ENCODE results near the gene GGA2.
"Not testable (repeated sequence)": the region's sequence is repeated elsewhere in the genome, so short reads cannot be mapped to it uniquely, and the experiment has no call there.

Gene GGA2

GRCh38 chr16:23465179-23465578, 45.1 kb downstream of the GGA2 start:
- DNase-seq (ENCODE audit: low spot score), result no peak
- no peak for TF ChIP-seq CTCF (IDR thresholded peaks at IDR 0.05; ENCODE audit: extremely low read depth, missing control alignments)

DNA sequence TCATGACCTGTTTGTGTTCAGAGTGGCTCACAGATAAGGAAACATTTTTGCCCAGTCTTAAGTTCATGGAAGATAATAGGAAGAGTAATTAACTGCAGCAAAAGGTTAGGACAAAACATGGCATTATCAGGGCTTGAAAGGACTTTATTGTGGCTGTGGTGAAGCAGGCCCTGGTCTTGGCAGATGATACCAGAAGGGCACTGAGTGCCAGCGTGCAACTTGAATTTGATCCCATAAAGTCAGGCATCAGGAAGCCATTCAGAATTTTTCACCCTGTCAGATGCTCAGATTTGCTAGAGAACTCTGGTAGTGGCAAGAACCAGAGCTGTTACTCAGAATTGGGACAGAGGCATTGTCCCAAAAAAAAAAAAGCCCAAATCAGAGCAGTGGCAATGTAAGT, 46.1 kb downstream of the GGA2 start:
- no peak for TF ChIP-seq CTCF (IDR thresholded peaks at IDR 0.05; ENCODE audit: extremely low read depth, missing control alignments)
- DNase-seq (ENCODE audit: low spot score), result no peak

DNA sequence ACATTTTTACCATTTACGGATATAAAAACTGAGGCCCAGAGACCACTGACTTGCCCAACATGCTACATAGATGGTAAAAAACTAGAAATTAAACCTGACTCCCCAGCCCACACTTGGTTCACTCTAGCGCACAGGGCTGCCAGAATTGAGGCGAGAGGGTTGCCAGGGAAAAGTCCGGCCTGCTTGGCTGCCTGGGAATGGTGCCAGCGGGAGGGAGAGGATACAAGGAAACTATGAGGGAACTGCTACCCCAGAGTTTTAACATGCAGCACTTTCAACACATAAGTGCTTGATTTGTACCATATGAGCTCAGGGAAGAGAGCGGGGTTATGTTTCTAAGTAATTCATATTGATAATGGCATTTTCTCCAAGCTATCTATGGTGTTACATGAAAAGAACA, 47.3 kb downstream of the GGA2 start:
- not testable (repeated sequence) for DNase-seq (ENCODE audit: low spot score)

- DNase-seq (ENCODE audit: low spot score), result no peak
- TF ChIP-seq CTCF (IDR thresholded peaks at IDR 0.05; ENCODE audit: extremely low read depth, missing control alignments), result no peak
These were observed 56.8 kb downstream of the GGA2 start for GRCh38 chr16:23453338-23454052.

DNA sequence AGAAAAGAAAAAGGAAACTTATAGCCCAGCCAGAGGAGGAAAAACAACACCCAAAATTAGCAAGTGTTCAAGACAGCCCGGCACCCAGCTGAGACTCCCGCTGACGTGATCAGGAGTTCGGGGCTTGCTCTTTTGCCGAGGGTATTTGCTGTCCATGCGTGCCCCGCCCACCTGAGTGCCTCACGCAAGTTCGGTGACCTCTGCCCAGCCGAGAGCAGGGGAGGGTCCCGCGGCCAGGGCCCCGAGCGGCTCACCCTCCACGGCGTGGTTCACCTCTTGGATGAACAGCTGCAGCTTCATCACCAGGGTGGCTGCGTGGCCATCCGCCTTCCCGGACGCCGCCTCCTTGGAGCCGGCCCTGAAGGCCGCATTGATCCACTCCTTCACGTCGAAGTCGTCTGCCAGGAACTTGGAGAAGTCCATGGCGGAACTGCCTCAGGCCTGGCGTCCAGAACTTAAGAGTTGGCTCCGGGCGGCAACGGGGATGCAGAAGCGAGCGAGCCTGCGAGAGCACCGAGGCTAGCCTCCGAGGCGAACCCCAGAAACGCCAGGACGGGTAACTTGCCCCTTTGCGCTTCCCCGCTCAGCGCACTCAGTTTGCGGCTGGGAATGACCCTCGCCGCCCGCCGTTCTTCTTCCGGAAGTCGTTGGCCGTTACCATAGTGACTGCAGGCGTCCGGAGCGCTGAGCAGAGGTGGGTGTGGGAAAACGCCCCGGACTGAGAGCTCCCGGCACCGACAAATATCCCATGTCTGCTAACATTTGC, 57.5 kb downstream of the GGA2 start, which contains the start of gene COG7:
COG7 (minus strand) TSS at position 618 of the 766 bp plus-strand sequence; CDS start at position 423, 195 bp downstream.
- peak; percentile 84 for DNase-seq (ENCODE audit: low spot score)
- no peak for TF ChIP-seq CTCF (IDR thresholded peaks at IDR 0.05; ENCODE audit: extremely low read depth, missing control alignments)

DNA sequence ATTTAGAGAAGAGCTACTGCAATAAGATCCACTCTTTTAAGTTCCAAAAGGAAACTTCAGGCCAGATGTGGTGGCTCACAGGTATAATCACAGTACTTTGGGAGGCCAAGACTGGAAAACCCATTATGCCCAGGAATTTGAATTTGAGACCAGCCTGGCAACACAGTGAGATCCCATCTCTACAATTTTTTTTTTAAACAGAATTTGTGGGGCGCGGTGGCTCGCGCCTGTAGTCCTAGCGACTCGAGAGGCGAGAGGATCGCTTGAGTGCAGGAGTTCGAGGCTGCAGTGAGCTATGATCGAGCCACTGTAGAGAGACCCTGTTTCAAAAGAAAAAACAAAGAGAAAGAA, 58.1 kb downstream of the GGA2 start:
- no peak for TF ChIP-seq CTCF (IDR thresholded peaks at IDR 0.05; ENCODE audit: extremely low read depth, missing control alignments)
- DNase-seq (ENCODE audit: low spot score), result no peak

DNA sequence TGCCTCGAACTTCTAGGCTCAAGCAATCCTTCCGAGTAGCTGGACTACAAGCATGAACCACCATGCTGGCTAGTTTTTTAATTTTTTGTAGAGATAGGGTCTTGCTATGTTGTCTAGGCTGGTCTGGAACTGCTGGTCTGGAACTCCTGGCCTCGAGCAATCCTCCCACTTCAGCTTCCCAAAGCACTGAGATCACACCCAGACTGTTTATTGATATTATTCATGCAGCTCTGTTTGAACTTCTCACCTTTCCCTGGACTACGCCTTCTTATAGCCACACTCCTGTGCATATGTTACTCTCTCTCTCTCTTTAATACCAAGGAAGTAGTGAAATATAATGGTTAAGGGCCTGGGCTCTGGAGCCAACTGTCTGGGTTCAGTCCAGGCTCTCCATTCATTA, 61.9 kb downstream of the GGA2 start:
- TF ChIP-seq CTCF (IDR thresholded peaks at IDR 0.05; ENCODE audit: extremely low read depth, missing control alignments), result no peak
- no peak for DNase-seq (ENCODE audit: low spot score)

GRCh38 chr16:23437542-23437941, 72.8 kb downstream of the GGA2 start:
- not testable (repeated sequence) for DNase-seq (ENCODE audit: low spot score)

Data from GM20000 (cell line).